Measurements from ENCODE around the gene TADA1. TPM values are rescaled to one million over a fixed set of nuclear protein-coding genes. Genes with fewer than 3 reads are reported as not detected.

Gene TADA1
- total RNA-seq, 1 donor from 2014 or later = 8.9 TPM

DNA sequence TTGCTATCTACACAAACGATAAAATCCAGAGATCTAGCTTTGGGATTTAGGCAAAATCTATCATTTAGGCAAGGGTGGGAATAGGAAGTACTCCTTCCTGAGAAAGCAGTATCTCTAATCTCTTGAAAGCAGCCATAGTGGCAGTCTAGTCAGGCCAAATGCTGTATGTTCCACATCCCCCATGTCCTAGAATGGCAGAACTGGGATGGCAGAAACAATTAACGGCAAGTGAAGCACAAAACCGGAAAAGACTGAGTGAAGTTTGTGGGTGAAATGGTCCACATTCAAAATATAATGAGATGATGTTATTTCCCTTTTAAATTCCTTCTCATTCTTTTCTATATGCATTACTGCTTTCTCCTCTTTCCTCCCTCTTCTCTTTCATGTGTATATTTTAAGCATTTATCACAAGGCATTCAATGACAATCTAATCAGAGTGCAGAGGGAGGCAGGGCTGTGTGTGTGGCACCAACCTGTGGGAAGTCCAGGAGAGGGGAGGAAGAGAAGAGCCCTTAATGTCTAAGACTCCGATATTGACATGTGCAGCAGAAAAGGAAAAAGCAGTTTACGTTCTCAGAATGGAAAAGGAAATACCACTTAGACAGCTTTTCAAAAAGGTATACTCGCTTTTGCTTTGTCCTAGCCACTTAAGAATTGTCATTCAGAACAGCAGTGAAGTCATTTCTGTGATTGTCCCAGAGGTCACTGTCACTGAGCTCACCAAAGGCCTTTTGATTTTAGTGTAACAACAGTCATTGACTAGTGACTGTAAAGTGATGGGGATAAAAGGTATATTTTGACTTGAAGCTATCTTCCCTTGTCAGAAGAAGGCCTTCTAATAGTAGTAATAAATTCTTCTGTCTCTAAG is 42.3 kb upstream of the TADA1 start:
- Mint-ChIP-seq H3K36me3 (ENCODE audit: low read depth) (no peaks in the 10 kb centered on the region), H3K9me3 (ENCODE audit: low read depth) (no peaks in the 10 kb centered on the region), H3K27ac (ENCODE audit: unreplicated experiment) (no peak overlapping the region), H3K4me3 (ENCODE audit: unreplicated experiment) (no peak overlapping the region), H3K27me3 (ENCODE audit: low read depth) (no peaks in the 10 kb centered on the region), H3K4me1 (ENCODE audit: low read depth) (peaks cover 13% of the 10 kb centered on the region)
- DNase-seq (ENCODE audit: low spot score) = no peak
- TF ChIP-seq, protein P1, sequence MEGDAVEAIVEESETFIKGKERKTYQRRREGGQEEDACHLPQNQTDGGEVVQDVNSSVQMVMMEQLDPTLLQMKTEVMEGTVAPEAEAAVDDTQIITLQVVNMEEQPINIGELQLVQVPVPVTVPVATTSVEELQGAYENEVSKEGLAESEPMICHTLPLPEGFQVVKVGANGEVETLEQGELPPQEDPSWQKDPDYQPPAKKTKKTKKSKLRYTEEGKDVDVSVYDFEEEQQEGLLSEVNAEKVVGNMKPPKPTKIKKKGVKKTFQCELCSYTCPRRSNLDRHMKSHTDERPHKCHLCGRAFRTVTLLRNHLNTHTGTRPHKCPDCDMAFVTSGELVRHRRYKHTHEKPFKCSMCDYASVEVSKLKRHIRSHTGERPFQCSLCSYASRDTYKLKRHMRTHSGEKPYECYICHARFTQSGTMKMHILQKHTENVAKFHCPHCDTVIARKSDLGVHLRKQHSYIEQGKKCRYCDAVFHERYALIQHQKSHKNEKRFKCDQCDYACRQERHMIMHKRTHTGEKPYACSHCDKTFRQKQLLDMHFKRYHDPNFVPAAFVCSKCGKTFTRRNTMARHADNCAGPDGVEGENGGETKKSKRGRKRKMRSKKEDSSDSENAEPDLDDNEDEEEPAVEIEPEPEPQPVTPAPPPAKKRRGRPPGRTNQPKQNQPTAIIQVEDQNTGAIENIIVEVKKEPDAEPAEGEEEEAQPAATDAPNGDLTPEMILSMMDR (IDR thresholded peaks at IDR 0.05) = no peak

DNA sequence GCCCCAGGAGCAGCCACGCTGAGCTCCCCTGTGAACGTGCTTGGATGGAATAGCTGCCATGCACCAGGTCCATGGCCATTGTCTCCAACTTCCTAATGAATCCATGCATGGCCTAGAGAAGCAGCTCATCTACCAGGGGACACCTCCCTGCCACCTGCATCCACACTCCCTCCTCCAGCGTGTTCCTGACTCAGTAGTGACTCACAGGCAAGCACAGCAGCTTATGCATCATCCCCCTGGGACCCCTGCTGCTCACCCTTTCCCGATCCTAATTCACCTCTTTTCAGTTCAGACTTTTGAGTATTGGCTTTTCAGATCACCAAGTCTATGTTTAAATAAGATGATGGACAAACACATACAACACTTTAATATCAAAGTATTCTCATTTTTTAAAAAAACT is 39.9 kb upstream of the TADA1 start:
- Mint-ChIP-seq H3K27ac (ENCODE audit: unreplicated experiment) (no peak overlapping the region), H3K4me3 (ENCODE audit: unreplicated experiment) (no peak overlapping the region), H3K27me3 (ENCODE audit: low read depth) (peaks cover 2% of the 10 kb centered on the region), H3K4me1 (ENCODE audit: low read depth) (peaks cover 15% of the 10 kb centered on the region), H3K9me3 (ENCODE audit: low read depth) (peaks cover 9% of the 10 kb centered on the region), H3K36me3 (ENCODE audit: low read depth) (peaks cover 9% of the 10 kb centered on the region)
- no peak for DNase-seq (ENCODE audit: low spot score)
- TF ChIP-seq, protein P1 (IDR thresholded peaks at IDR 0.05) = no peak

DNA sequence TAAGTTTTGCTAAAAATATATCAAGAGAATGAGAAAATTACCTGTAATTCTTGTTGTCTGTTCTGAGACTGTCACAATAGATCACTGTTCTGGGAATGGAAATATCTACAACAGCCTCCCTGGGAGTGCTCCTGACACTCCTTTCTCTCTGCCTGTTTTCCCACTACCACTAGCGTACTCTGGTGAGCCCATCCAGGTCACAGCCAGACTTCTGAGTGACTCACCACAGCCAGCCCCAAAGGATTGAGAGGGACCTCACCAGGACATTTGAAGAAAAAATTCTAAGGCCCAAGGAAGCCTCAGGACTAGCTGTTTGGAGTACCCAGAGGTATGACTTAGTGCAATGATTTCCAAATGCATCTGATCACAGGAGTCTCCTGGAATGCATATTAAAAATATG is 39.0 kb upstream of the TADA1 start:
- H3K9me3 Mint-ChIP-seq (ENCODE audit: low read depth) = peaks cover 9% of the 10 kb centered on the region
- no peak overlapping the region for H3K4me3 Mint-ChIP-seq (ENCODE audit: unreplicated experiment)
- H3K27me3 Mint-ChIP-seq (ENCODE audit: low read depth) = peaks cover 2% of the 10 kb centered on the region
- H3K36me3 Mint-ChIP-seq (ENCODE audit: low read depth) = peaks cover 9% of the 10 kb centered on the region
- no peak for DNase-seq (ENCODE audit: low spot score)
- peaks cover 17% of the 10 kb centered on the region for H3K4me1 Mint-ChIP-seq (ENCODE audit: low read depth)
- TF ChIP-seq, protein P1 (IDR thresholded peaks at IDR 0.05) = no peak
- no peak overlapping the region for H3K27ac Mint-ChIP-seq (ENCODE audit: unreplicated experiment)

DNA sequence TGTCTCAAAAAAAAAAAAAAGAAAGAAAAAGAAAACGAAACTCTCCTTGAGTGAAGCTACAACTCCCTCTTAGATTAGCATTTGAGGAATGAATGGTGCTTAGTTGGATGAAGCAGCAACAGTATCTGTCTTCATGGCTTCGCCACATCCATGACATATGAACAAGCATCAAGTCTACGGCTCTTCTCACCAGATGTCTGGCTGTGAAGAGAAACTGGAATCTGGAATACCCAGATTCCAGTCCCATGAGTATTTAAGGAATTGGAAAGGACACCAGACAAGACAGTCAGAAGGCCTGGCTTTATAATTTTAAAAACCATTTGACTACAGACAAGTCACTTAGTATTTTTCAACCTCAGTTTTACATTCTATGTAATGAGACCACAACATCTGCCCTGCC is 38.0 kb upstream of the TADA1 start:
- H3K27ac Mint-ChIP-seq (ENCODE audit: unreplicated experiment) = no peak overlapping the region
- H3K4me3 Mint-ChIP-seq (ENCODE audit: unreplicated experiment) = no peak overlapping the region
- peaks cover 2% of the 10 kb centered on the region for H3K27me3 Mint-ChIP-seq (ENCODE audit: low read depth)
- peaks cover 15% of the 10 kb centered on the region for H3K4me1 Mint-ChIP-seq (ENCODE audit: low read depth)
- DNase-seq (ENCODE audit: low spot score) = no peak
- H3K36me3 Mint-ChIP-seq (ENCODE audit: low read depth) = peaks cover 9% of the 10 kb centered on the region
- TF ChIP-seq, protein P1 (IDR thresholded peaks at IDR 0.05) = no peak
- H3K9me3 Mint-ChIP-seq (ENCODE audit: low read depth) = peaks cover 9% of the 10 kb centered on the region

DNA sequence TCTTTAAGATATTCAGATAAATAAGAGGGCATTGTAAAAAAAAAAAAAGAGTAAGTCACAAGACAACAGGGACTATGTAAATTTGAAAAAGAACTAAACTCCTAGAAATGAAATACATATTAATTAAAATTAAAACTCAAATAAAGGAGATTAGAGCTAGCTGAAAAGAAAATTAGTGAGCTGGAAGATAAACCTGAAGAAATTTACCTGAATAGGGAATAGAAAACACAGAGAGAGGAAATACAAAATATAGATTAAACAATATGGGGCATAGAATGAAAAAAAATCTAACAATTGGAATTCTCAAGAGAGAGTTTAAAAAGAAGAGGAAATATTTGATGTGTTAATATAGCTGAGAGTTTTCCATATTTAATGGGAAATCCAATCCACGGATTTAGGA is 35.6 kb upstream of the TADA1 start:
- peaks cover 9% of the 10 kb centered on the region for H3K9me3 Mint-ChIP-seq (ENCODE audit: low read depth)
- TF ChIP-seq, protein P1 (IDR thresholded peaks at IDR 0.05) = no peak
- peaks cover 18% of the 10 kb centered on the region for H3K4me1 Mint-ChIP-seq (ENCODE audit: low read depth)
- H3K27me3 Mint-ChIP-seq (ENCODE audit: low read depth) = peaks cover 5% of the 10 kb centered on the region
- H3K4me3 Mint-ChIP-seq (ENCODE audit: unreplicated experiment) = no peak overlapping the region
- H3K36me3 Mint-ChIP-seq (ENCODE audit: low read depth) = peaks cover 9% of the 10 kb centered on the region
- DNase-seq (ENCODE audit: low spot score) = no peak
- no peak overlapping the region for H3K27ac Mint-ChIP-seq (ENCODE audit: unreplicated experiment)

All from chondrocyte (in vitro differentiated cells).